H1 (cell line): ENCODE measurements around the gene KLHL15. TPM values are rescaled to one million over a fixed set of nuclear protein-coding genes. Genes with fewer than 3 reads are reported as not detected.
"Not testable (repeated sequence)": the region's sequence is repeated elsewhere in the genome, so short reads cannot be mapped to it uniquely, and the experiment has no call there.

Experiments used
- CTCF ChIA-PET: fragments of 300-600 bp; sonication (Branson Sonifier 250); formaldehyde crosslinking; loops from one replicate; lab custom pipeline; 2021; ENCODE audit not compliant: partially characterized antibody; lab: Charles Lee
- POLR2A ChIA-PET: fragments of 300-600 bp; sonication (Branson Sonifier 250); formaldehyde crosslinking; loops from one replicate; lab custom pipeline; 2021; ENCODE audit warnings: inconsistent platforms; ENCODE audit not compliant: partially characterized antibody; lab: Charles Lee
- DNase-seq, 2 experiments: peaks; one replicate each; pipeline versions ENCODE4 v3.0.0 to v3.0.0-alpha.2; 2010 to 2022; ENCODE audit warnings: low spot score in 2 of 2, low read depth in 1 of 2, mixed read lengths in 1 of 2
- FAIRE-seq: peaks from 2 replicates; lab custom pipeline; 2011; peaks lifted over from hg19 to GRCh38; lab: Jason Lieb, UNC
- H2AFZ ChIP-seq: 2 replicates; pipeline ENCODE4 v1.8.1; 2012; ENCODE audit warnings: low read length, inconsistent platforms
- H2AK5ac ChIP-seq: 2 replicates; pipeline ENCODE4 v1.6.1; 2013; ENCODE audit warnings: low read depth, low read length
- H2BK120ac ChIP-seq: replicated peaks from 2 replicates; pipeline ENCODE3; 2013; ENCODE audit warnings: low read depth, low read length, inconsistent platforms
- H2BK12ac ChIP-seq: 2 replicates; pipeline ENCODE4 v1.6.1; 2013; ENCODE audit warnings: low read depth, low read length
- H2BK15ac ChIP-seq: 2 replicates; pipeline ENCODE4 v1.6.1; 2013; ENCODE audit warnings: low read length
- H2BK20ac ChIP-seq: 2 replicates; pipeline ENCODE4 v1.6.1; 2013; ENCODE audit warnings: low read length
- H2BK5ac ChIP-seq: 2 replicates; pipeline ENCODE4 v1.6.1; 2013; ENCODE audit warnings: low read depth, low read length
- H3K14ac ChIP-seq: 2 replicates; pipeline ENCODE4 v1.6.1; 2013; ENCODE audit warnings: inconsistent platforms; ENCODE audit not compliant: insufficient read length
- H3K18ac ChIP-seq: 2 replicates; pipeline ENCODE4 v1.6.1; 2013; ENCODE audit warnings: low read length; ENCODE audit errors: extremely low read depth
- H3K23ac ChIP-seq: 2 replicates; pipeline ENCODE4 v1.6.1; 2013; ENCODE audit warnings: inconsistent platforms; ENCODE audit not compliant: insufficient read length
- H3K23me2 ChIP-seq: 2 replicates; pipeline ENCODE4 v1.6.1; 2013; ENCODE audit warnings: low read depth, low read length
- H3K27ac ChIP-seq: 2 replicates; pipeline ENCODE4 v1.6.1; 2011; ENCODE audit warnings: low read depth, low read length, inconsistent platforms
- H3K27me3 ChIP-seq, 4 experiments: replicated peaks in 1 of 4; 1 replicate in 1 of 4; 2 replicates in 3 of 4; pipeline versions ENCODE4 v1.6.1 to v1.8.1; 2011 to 2013; ENCODE audit warnings: low read length in 3 of 4, mild to moderate bottlenecking in 3 of 4, inconsistent platforms in 2 of 4, mixed read lengths in 2 of 4, moderate library complexity in 1 of 4; ENCODE audit not compliant: control insufficient read depth in 3 of 4, insufficient read depth in 3 of 4; ENCODE audit errors: extremely low read depth in 1 of 4
- H3K36me3 ChIP-seq, 4 experiments: 2 replicates each; pipeline versions ENCODE4 v1.6.1 to v1.8.1; 2011 to 2013; ENCODE audit warnings: mild to moderate bottlenecking in 4 of 4, low read length in 3 of 4, moderate library complexity in 2 of 4, control low read depth in 1 of 4, inconsistent platforms in 1 of 4; ENCODE audit not compliant: insufficient read depth in 4 of 4, control insufficient read depth in 2 of 4
- H3K4ac ChIP-seq: replicated peaks from 2 replicates; pipeline ENCODE3; 2013; ENCODE audit warnings: low read length, low read depth, mixed read lengths, inconsistent platforms; ENCODE audit not compliant: insufficient read length
- H3K4me1 ChIP-seq, 4 experiments: replicated peaks in 1 of 4; 1 replicate in 1 of 4; 2 replicates in 3 of 4; pipeline versions ENCODE4 v1.6.1 to v1.8.1; 2011 to 2013; ENCODE audit warnings: low read length in 3 of 4, inconsistent platforms in 2 of 4, mixed read lengths in 1 of 4; ENCODE audit not compliant: insufficient read depth in 4 of 4, control insufficient read depth in 3 of 4
- H3K4me2 ChIP-seq, 2 experiments: 2 replicates each; pipeline versions ENCODE4 v1.6.1 to v1.8.1; 2011 to 2013; ENCODE audit warnings: low read depth in 2 of 2, low read length in 2 of 2, control low read depth in 1 of 2, inconsistent platforms in 1 of 2, mild to moderate bottlenecking in 1 of 2; ENCODE audit not compliant: insufficient read depth in 1 of 2
- H3K4me3 ChIP-seq, 4 experiments: fragments of 200-600, 300-600 bp in 1 of 4; sonication (generic), shearing (Covaris generic), sonication (Bioruptor Twin) in 1 of 4; 2 replicates each; pipeline versions ENCODE4 v1.5.1 to v1.8.1; 2011 to 2016; ENCODE audit warnings: low read length in 4 of 4, low read depth in 3 of 4, control low read depth in 2 of 4, inconsistent platforms in 2 of 4, mild to moderate bottlenecking in 2 of 4, mixed read lengths in 1 of 4, moderate library complexity in 1 of 4; ENCODE audit not compliant: insufficient read depth in 2 of 4; ENCODE audit errors: extremely low read depth in 1 of 4
- H3K56ac ChIP-seq: replicated peaks from 2 replicates; pipeline ENCODE3; 2013; ENCODE audit warnings: low read depth, mild to moderate bottlenecking, mixed read lengths, low read length, inconsistent platforms; ENCODE audit not compliant: insufficient read length
- H3K79me1 ChIP-seq: 2 replicates; pipeline ENCODE4 v1.6.1; 2013; ENCODE audit warnings: low read depth, low read length, control low read depth
- H3K79me2 ChIP-seq, 2 experiments: 2 replicates each; pipeline versions ENCODE4 v1.6.1 to v1.8.1; 2012 to 2013; ENCODE audit warnings: low read length in 2 of 2, mild to moderate bottlenecking in 2 of 2, inconsistent platforms in 1 of 2; ENCODE audit not compliant: insufficient read depth in 2 of 2, control insufficient read depth in 1 of 2
- H3K9ac ChIP-seq, 4 experiments: replicated peaks in 1 of 4; 1 replicate in 1 of 4; 2 replicates in 3 of 4; pipeline versions ENCODE4 v1.6.1 to v1.8.1; 2011 to 2013; ENCODE audit warnings: low read depth in 3 of 4, low read length in 3 of 4, control low read depth in 2 of 4, mild to moderate bottlenecking in 2 of 4, moderate library complexity in 2 of 4, inconsistent platforms in 1 of 4; ENCODE audit errors: extremely low read depth in 1 of 4
- H3K9me3 ChIP-seq, 2 experiments: 2 replicates each; pipeline versions ENCODE4 v1.6.1 to v1.8.1; 2012 to 2013; ENCODE audit warnings: mild to moderate bottlenecking in 2 of 2, moderate library complexity in 2 of 2, control low read depth in 1 of 2, inconsistent platforms in 1 of 2, low read depth in 1 of 2, low read length in 1 of 2, mixed read lengths in 1 of 2; ENCODE audit not compliant: insufficient read depth in 2 of 2
- H4K20me1 ChIP-seq, 2 experiments: replicated peaks in 1 of 2; 2 replicates each; pipeline versions ENCODE3 to v1.8.1; 2011 to 2013; ENCODE audit warnings: inconsistent platforms in 2 of 2, low read length in 2 of 2, mild to moderate bottlenecking in 1 of 2; ENCODE audit not compliant: insufficient read depth in 2 of 2, control insufficient read depth in 1 of 2
- H4K5ac ChIP-seq: 2 replicates; pipeline ENCODE4 v1.6.1; 2013; ENCODE audit warnings: low read length, low read depth, mixed read lengths, inconsistent platforms; ENCODE audit not compliant: insufficient read length
- H4K8ac ChIP-seq: 2 replicates; pipeline ENCODE4 v1.8.0; 2013; ENCODE audit warnings: mild to moderate bottlenecking, moderate library complexity, low read length, inconsistent platforms; ENCODE audit not compliant: insufficient read depth; ENCODE audit errors: extremely low read depth
- H4K91ac ChIP-seq: replicated peaks from 2 replicates; pipeline ENCODE3; 2013; ENCODE audit warnings: low read length, mixed read lengths, inconsistent platforms; ENCODE audit not compliant: insufficient read length
- WGBS, 2 experiments: shearing (Covaris generic) in 1 of 2; methylation state at CpG; one replicate each; pipeline versions ENCODE4 v1.1.6 to v1.1.7; 2013 to 2015; ENCODE audit warnings: low lambda C conversion rate in 2 of 2, mixed read lengths in 2 of 2, inconsistent platforms in 1 of 2, low coverage in 1 of 2, missing lambda C conversion rate in 1 of 2; ENCODE audit not compliant: insufficient replicate concordance in 2 of 2, insufficient coverage in 1 of 2, insufficient read length in 1 of 2; ENCODE audit errors: extremely low coverage in 1 of 2, missing lambda C conversion rate in 1 of 2; 5-methylcytosine and 5-hydroxymethylcytosine counted together
- polyA plus RNA-seq, 7 experiments: library from polyadenylated mRNA; depleted of rRNA in 3 of 7; stranded (reverse) in 5 of 7; unstranded in 2 of 7; fragments of >200 nt in 5 of 7; fragments of 200-250 nt in 2 of 7; gene quantifications; 1 replicate in 5 of 7; 2 replicates in 1 of 7; 4 replicates in 1 of 7; pipeline versions ENCODE4 v1.2.1 to v1.2.3, GENCODE V29; 2011 to 2013; ENCODE audit warnings: missing spikeins in 2 of 7, mixed read lengths in 2 of 7
- total RNA-seq: library from RNA; stranded (reverse); fragmentation: NEBNext Ultra II Directional; extraction: Animal tissue kit (Norgen Biotek cat#: 25700); gene quantifications from 2 replicates; pipeline ENCODE4 v1.2.1, GENCODE V29; 2021

KLHL15 gene
- total and polyA plus RNA-seq, 2 of the 8 experiments (the other 6 are each of a cell fraction or from before 2014, with no cell fraction given): 3.7 to 8.9 TPM

- not testable (repeated sequence) for H3K4me1 ChIP-seq, H2AFZ ChIP-seq, H3K4me3 ChIP-seq, H3K56ac ChIP-seq, H3K27me3 ChIP-seq, H3K4ac ChIP-seq, H4K5ac ChIP-seq, H3K79me2 ChIP-seq, H3K23ac ChIP-seq, H3K36me3 ChIP-seq, H2AK5ac ChIP-seq, H2BK15ac ChIP-seq, H3K14ac ChIP-seq, H2BK12ac ChIP-seq, H3K27ac ChIP-seq, H2BK5ac ChIP-seq, H3K23me2 ChIP-seq, FAIRE-seq, H4K91ac ChIP-seq, H3K18ac ChIP-seq, H3K9me3 ChIP-seq, H4K20me1 ChIP-seq, H2BK120ac ChIP-seq, H3K9ac ChIP-seq, H2BK20ac ChIP-seq, DNase-seq, H3K4me2 ChIP-seq, H4K8ac ChIP-seq, H3K79me1 ChIP-seq
- WGBS, 2 experiments: no CpG with 5 or more reads among the region's 24 CpGs
- POLR2A ChIA-PET: interaction anchor here (1.0 to 1.8 kb wide), 2 partner anchors 24 to 130 kb away, joined by 3 to 5 read pairs; no protein-coding TSS in a partner anchor
- CTCF ChIA-PET: interaction anchor here (0.7 kb wide), 1 partner anchor 8 kb away, joined by 3 read pairs; no protein-coding TSS in a partner anchor
Measured at GRCh38 chrX:24049643-24050042, 22.7 kb upstream of the KLHL15 start.

GRCh38 chrX:24046060-24046459 is 19.1 kb upstream of the KLHL15 start:
- H2BK15ac ChIP-seq, H2BK120ac ChIP-seq, H3K23me2 ChIP-seq, H2BK20ac ChIP-seq, H3K27me3 ChIP-seq, H3K36me3 ChIP-seq, H3K4me2 ChIP-seq, H4K8ac ChIP-seq, FAIRE-seq, H2BK12ac ChIP-seq, H3K4ac ChIP-seq, H3K79me2 ChIP-seq, H3K4me1 ChIP-seq, CTCF ChIA-PET, H4K5ac ChIP-seq, H3K18ac ChIP-seq, H3K79me1 ChIP-seq, POLR2A ChIA-PET, H2AFZ ChIP-seq, H3K4me3 ChIP-seq, H3K56ac ChIP-seq, DNase-seq, H4K20me1 ChIP-seq, H4K91ac ChIP-seq, H3K9me3 ChIP-seq, H3K14ac ChIP-seq, H3K27ac ChIP-seq, H3K9ac ChIP-seq, H3K23ac ChIP-seq, H2AK5ac ChIP-seq, H2BK5ac ChIP-seq: not testable (repeated sequence)
